Suprapubic skin (tissue), 4 donors: ENCODE results near the gene IP6K2.

ENCODE experiments used
- CTCF ChIP-seq, 2 donors: fragments of 200-600 bp in 1 of 2; fragments of 450-650 bp in 1 of 2; sonication (generic) in 1 of 2; IDR thresholded peaks; one replicate each; pipeline ENCODE4 v1.5.1; 2016 to 2019; ENCODE audit warnings: antibody characterized with exemption in 2 of 2, mild to moderate bottlenecking in 1 of 2, moderate library complexity in 1 of 2
- EP300 ChIP-seq: sonication (generic); formaldehyde crosslinking; IDR thresholded peaks from one replicate; pipeline ENCODE4 v1.6.1; 2017; ENCODE audit warnings: antibody characterized with exemption
- POLR2A ChIP-seq, 2 donors: fragments of 450-650 bp; IDR thresholded peaks; one replicate each; pipeline ENCODE4 v1.6.1; 2017; ENCODE audit warnings: antibody characterized with exemption in 2 of 2, mild to moderate bottlenecking in 2 of 2, moderate library complexity in 2 of 2
- POLR2AphosphoS5 ChIP-seq, 3 donors: sonication (generic); formaldehyde crosslinking; IDR thresholded peaks; one replicate each; pipeline ENCODE4 v1.6.1; 2017; ENCODE audit warnings: antibody characterized with exemption in 3 of 3

DNA sequence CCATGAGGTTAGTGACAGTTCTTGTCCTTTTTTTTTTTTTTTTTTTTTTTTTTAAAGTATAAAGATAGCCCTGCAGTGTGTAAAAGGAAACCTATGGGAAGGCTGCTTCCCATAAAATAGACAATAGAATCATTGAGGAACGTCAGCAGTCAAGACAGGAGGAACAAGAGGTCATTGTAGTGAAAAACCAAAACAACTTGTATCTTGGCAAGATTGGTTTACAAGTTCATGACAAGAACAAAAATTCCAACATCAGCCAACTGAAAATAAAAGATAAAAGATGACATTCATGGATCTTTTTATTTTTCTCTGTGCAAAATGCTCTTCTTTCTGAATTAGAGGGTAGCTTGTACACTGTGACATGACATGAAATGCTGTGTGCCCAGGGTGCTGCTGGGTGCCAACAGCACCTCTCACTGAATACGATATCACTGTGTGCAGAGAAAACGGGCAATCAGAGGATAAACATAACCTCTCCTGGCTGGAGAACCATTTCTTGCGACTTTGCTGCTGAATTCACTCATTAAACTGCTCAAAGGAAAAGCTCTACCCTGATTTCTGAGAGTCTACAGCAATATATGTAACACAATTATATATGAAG, 30.1 kb upstream of the IP6K2 start:
- TF ChIP-seq CTCF (IDR thresholded peaks at IDR 0.05) (no peak), POLR2AphosphoS5 (IDR thresholded peaks at IDR 0.05) (no peak), POLR2A (IDR thresholded peaks at IDR 0.05) (no peak), EP300 (no peak)
